A673 (cell line): ENCODE results near the gene MYADM. TPM values are rescaled to one million over a fixed set of nuclear protein-coding genes. Genes with fewer than 3 reads are reported as not detected.
A peak's percentile ranks its signal among the peaks of the same experiment; 100 is the strongest.

Source experiments
- BruUV-seq: library from RNA; stranded (reverse); fragments of 400-500 nt; replicated peaks from 2 replicates; lab custom pipeline; 2021; lab: Mats Ljungman, UMichigan
- CTCF ChIA-PET: fragments of 300-600 bp; sonication (Branson Sonifier 250); formaldehyde crosslinking; loops from one replicate; lab custom pipeline; 2022; ENCODE audit warnings: antibody characterized with exemption; lab: Charles Lee
- POLR2A ChIA-PET: fragments of 300-600 bp; sonication (Branson Sonifier 250); formaldehyde crosslinking; loops from one replicate; lab custom pipeline; 2022; ENCODE audit warnings: antibody characterized with exemption; ENCODE audit not compliant: low non-redundant PET; lab: Charles Lee
- DNase-seq: peaks from one replicate; pipeline ENCODE4 v3.0.0-alpha.2; 2015; ENCODE audit warnings: low spot score
- H3K27ac ChIP-seq: fragments of 200-600 bp; sonication (generic); 2 replicates; pipeline ENCODE4 v1.5.1; 2016; ENCODE audit warnings: mixed run types, low read depth, mild to moderate bottlenecking, mixed read lengths, antibody characterized with exemption, low read length; ENCODE audit not compliant: poor library complexity, severe bottlenecking
- H3K27me3 ChIP-seq: fragments of 200-600 bp; sonication (generic); replicated peaks from 2 replicates; pipeline ENCODE4 v1.6.1; 2017; ENCODE audit warnings: mixed run types, low read depth, mild to moderate bottlenecking, mixed read lengths, antibody characterized with exemption, low read length; ENCODE audit not compliant: insufficient read depth, poor library complexity
- H3K36me3 ChIP-seq: fragments of 200-600 bp; sonication (generic); 2 replicates; pipeline ENCODE4 v1.6.1; 2016; ENCODE audit warnings: mixed run types, mild to moderate bottlenecking, mixed read lengths, antibody characterized with exemption, low read length; ENCODE audit not compliant: insufficient read depth, poor library complexity, severe bottlenecking
- H3K4me1 ChIP-seq: fragments of 200-600 bp; sonication (generic); 2 replicates; pipeline ENCODE4 v1.6.1; 2017; ENCODE audit warnings: mixed run types, mild to moderate bottlenecking, mixed read lengths, antibody characterized with exemption, low read length; ENCODE audit not compliant: insufficient read depth, poor library complexity, severe bottlenecking
- H3K4me3 ChIP-seq: fragments of 200-600 bp; sonication (generic); 2 replicates; pipeline ENCODE4 v1.5.1; 2016; ENCODE audit warnings: low read depth, mixed run types, mild to moderate bottlenecking, mixed read lengths, low read length; ENCODE audit not compliant: poor library complexity, severe bottlenecking
- H3K9me3 ChIP-seq: fragments of 200-600 bp; sonication (generic); 2 replicates; pipeline ENCODE4 v1.6.1; 2016; ENCODE audit warnings: mixed run types, low read depth, mild to moderate bottlenecking, mixed read lengths, antibody characterized with exemption, low read length; ENCODE audit not compliant: poor library complexity, severe bottlenecking
- CTCF ChIP-seq: fragments of 300-800, 200-600 bp; sonication (generic); conservative IDR thresholded peaks from 2 replicates; pipeline ENCODE4 v1.5.1; 2017; ENCODE audit warnings: low read depth, mild to moderate bottlenecking, antibody characterized with exemption, low read length, moderate library complexity, mixed read lengths
- EZH2 ChIP-seq: fragments of 200-600 bp; sonication (generic); IDR thresholded peaks from 2 replicates; pipeline ENCODE4 v1.6.1; 2017; ENCODE audit warnings: borderline replicate concordance, low read depth, mild to moderate bottlenecking, mixed read lengths, antibody characterized with exemption, low read length; ENCODE audit not compliant: poor library complexity, severe bottlenecking
- intact Hi-C: fragments of 100-400 bp; cut with micrococcal nuclease; formaldehyde crosslinking; loops from one replicate; pipeline ENCODE4 v1.10.0; 2022; ENCODE audit not compliant: unreplicated experiment
- total RNA-seq: library from RNA; stranded (reverse); gene quantifications from 2 replicates; pipeline ENCODE4 v1.2.3, GENCODE V29; 2021

The MYADM gene
- total RNA-seq, 1 experiment from 2014 or later = 53.2 TPM

- intact Hi-C loops = no loop called here
- DNase-seq = no peak
- peaks cover 8% of the 10 kb centered on the region for H3K4me1 ChIP-seq
- ChIA-PET POLR2A (no interaction called here), CTCF (no interaction called here)
- H3K4me3 ChIP-seq = no peak overlapping the region
- TF ChIP-seq EZH2 = peak; percentile 98
- no peak for TF ChIP-seq CTCF
- no peaks in the 10 kb centered on the region for H3K9me3 ChIP-seq
- H3K27ac ChIP-seq = no peak overlapping the region
- H3K27me3 ChIP-seq = peaks cover 52% of the 10 kb centered on the region
- BruUV-seq = no TSS peak
- no peaks in the 10 kb centered on the region for H3K36me3 ChIP-seq
Measured at GRCh38 chr19:53909471-53910169, 41.9 kb downstream of the MYADM start.

GRCh38 chr19:53910170-53910518 is 42.5 kb downstream of the MYADM start:
- ChIA-PET CTCF (no interaction called here), POLR2A (no interaction called here)
- no peak for DNase-seq
- intact Hi-C loops = no loop called here
- Histone ChIP-seq H3K36me3 (no peaks in the 10 kb centered on the region), H3K4me3 (no peak overlapping the region), H3K27ac (no peak overlapping the region), H3K9me3 (no peaks in the 10 kb centered on the region), H3K4me1 (peaks cover 8% of the 10 kb centered on the region), H3K27me3 (peaks cover 48% of the 10 kb centered on the region)
- no TSS peak for BruUV-seq
- no peak for TF ChIP-seq CTCF
- no peak for TF ChIP-seq EZH2

GRCh38 chr19:53912653-53913052 is 45.0 kb downstream of the MYADM start:
- CTCF ChIA-PET = no interaction called here
- intact Hi-C loops = no loop called here
- peak; percentile 60 for TF ChIP-seq CTCF
- no peak for TF ChIP-seq EZH2
- Histone ChIP-seq H3K4me1 (peaks cover 1% of the 10 kb centered on the region), H3K27me3 (peaks cover 42% of the 10 kb centered on the region), H3K4me3 (no peak overlapping the region), H3K36me3 (no peaks in the 10 kb centered on the region), H3K9me3 (no peaks in the 10 kb centered on the region), H3K27ac (no peak overlapping the region)
- POLR2A ChIA-PET = no interaction called here
- BruUV-seq = no TSS peak
- DNase-seq = no peak
